HG02588 (cell line): ENCODE measurements around the gene DNAH5.
"Not testable (repeated sequence)": the region's sequence is repeated elsewhere in the genome, so short reads cannot be mapped to it uniquely, and the experiment has no call there.

Source experiments
- ATAC-seq: cut with Tn5 transposase; IDR thresholded peaks from one replicate; pipeline ENCODE4 v1.9.1; 2021; ENCODE audit warnings: mild to moderate bottlenecking, moderate library complexity; ENCODE audit not compliant: unreplicated experiment

Gene DNAH5

GRCh38 chr5:13833440-13833839, 111.0 kb downstream of the DNAH5 start:
- ATAC-seq: no peak

GRCh38 chr5:13831351-13831750, 113.1 kb downstream of the DNAH5 start:
- no peak for ATAC-seq

- ATAC-seq: no peak
These were observed 114.0 kb downstream of the DNAH5 start for GRCh38 chr5:13830536-13830935.

GRCh38 chr5:13821366-13821765, 123.1 kb downstream of the DNAH5 start:
- no peak for ATAC-seq

- ATAC-seq: no peak
These were observed 128.4 kb downstream of the DNAH5 start for GRCh38 chr5:13816126-13816525.

GRCh38 chr5:13814301-13814700, 130.2 kb downstream of the DNAH5 start:
- ATAC-seq: no peak

GRCh38 chr5:13809921-13810320, 134.6 kb downstream of the DNAH5 start:
- no peak for ATAC-seq

GRCh38 chr5:13804336-13804735, 140.2 kb downstream of the DNAH5 start:
- ATAC-seq: no peak

- ATAC-seq: not testable (repeated sequence)
These were observed 145.9 kb downstream of the DNAH5 start for GRCh38 chr5:13798569-13798968.

GRCh38 chr5:13785781-13786415, 158.6 kb downstream of the DNAH5 start:
- ATAC-seq: no peak

- no peak for ATAC-seq
These were observed 160.8 kb downstream of the DNAH5 start for GRCh38 chr5:13783726-13784125.

GRCh38 chr5:13780081-13780480, 164.4 kb downstream of the DNAH5 start:
- no peak for ATAC-seq

GRCh38 chr5:13773649-13774048, 170.8 kb downstream of the DNAH5 start:
- no peak for ATAC-seq

- no peak for ATAC-seq
These were observed 173.4 kb downstream of the DNAH5 start for GRCh38 chr5:13771011-13771571.

GRCh38 chr5:13766236-13766635, 178.3 kb downstream of the DNAH5 start:
- ATAC-seq: no peak

- no peak for ATAC-seq
These were observed 180.8 kb downstream of the DNAH5 start for GRCh38 chr5:13763719-13764118.

GRCh38 chr5:13749766-13750165, 194.7 kb downstream of the DNAH5 start:
- ATAC-seq: no peak

- no peak for ATAC-seq
These were observed 198.5 kb downstream of the DNAH5 start for GRCh38 chr5:13746026-13746425.

- no peak for ATAC-seq
These were observed 199.0 kb downstream of the DNAH5 start for GRCh38 chr5:13745508-13745907.

- ATAC-seq: no peak
These were observed 204.0 kb downstream of the DNAH5 start for GRCh38 chr5:13740471-13740870.

GRCh38 chr5:13739479-13739878, 205.0 kb downstream of the DNAH5 start:
- ATAC-seq: no peak

- ATAC-seq: no peak
These were observed 208.8 kb downstream of the DNAH5 start for GRCh38 chr5:13735691-13736090.

- no peak for ATAC-seq
These were observed 213.3 kb downstream of the DNAH5 start for GRCh38 chr5:13731121-13731628.
